CD14-positive monocyte (primary cell): ENCODE measurements around the gene MOB1B. TPM values are rescaled to one million over a fixed set of nuclear protein-coding genes. Genes with fewer than 3 reads are reported as not detected.
"Not testable (repeated sequence)": the region's sequence is repeated elsewhere in the genome, so short reads cannot be mapped to it uniquely, and the experiment has no call there.

Source experiments
- DNase-seq, 3 donors: peaks; one replicate each; pipeline ENCODE4 v3.0.0-alpha.2; 2011 to 2022
- H2AFZ ChIP-seq: 2 replicates; pipeline ENCODE4 v1.6.0; 2012; ENCODE audit warnings: mild to moderate bottlenecking, low read depth, low read length, inconsistent platforms; ENCODE audit not compliant: insufficient read depth, poor library complexity, severe bottlenecking
- H3K27ac ChIP-seq, 2 donors: 1 replicate in 1 of 2; 2 replicates in 1 of 2; pipeline ENCODE4 v1.5.1; 2012 to 2013; ENCODE audit warnings: low read length in 2 of 2, control low read depth in 1 of 2, inconsistent platforms in 1 of 2, low read depth in 1 of 2, mild to moderate bottlenecking in 1 of 2
- H3K27me3 ChIP-seq, 2 donors: one replicate each; pipeline versions ENCODE4 v1.6.0 to v1.6.1; 2011 to 2013; ENCODE audit warnings: low read length in 2 of 2; ENCODE audit not compliant: control insufficient read depth in 2 of 2, insufficient read depth in 2 of 2
- H3K36me3 ChIP-seq, 2 donors: replicated peaks in 1 of 2; 1 replicate in 1 of 2; 2 replicates in 1 of 2; pipeline versions ENCODE4 v1.5.1 to v1.6.1; 2012 to 2013; ENCODE audit warnings: low read length in 2 of 2, control low read depth in 1 of 2, inconsistent platforms in 1 of 2, mild to moderate bottlenecking in 1 of 2; ENCODE audit not compliant: insufficient read depth in 2 of 2, control insufficient read depth in 1 of 2
- H3K4me1 ChIP-seq, 2 donors: 1 replicate in 1 of 2; 2 replicates in 1 of 2; pipeline versions ENCODE4 v1.5.1 to v1.6.1; 2012 to 2013; ENCODE audit warnings: low read length in 2 of 2, control low read depth in 1 of 2, inconsistent platforms in 1 of 2, mild to moderate bottlenecking in 1 of 2, moderate library complexity in 1 of 2; ENCODE audit not compliant: insufficient read depth in 2 of 2, control insufficient read depth in 1 of 2
- H3K4me2 ChIP-seq: replicated peaks from 2 replicates; pipeline ENCODE3; 2012; ENCODE audit warnings: low read length, moderate library complexity, mild to moderate bottlenecking; ENCODE audit not compliant: poor library complexity, severe bottlenecking; ENCODE audit errors: extremely low read depth
- H3K4me3 ChIP-seq, 3 experiments: fragments of 200-600 bp in 1 of 3; sonication (generic) in 1 of 3; replicated peaks in 1 of 3; 1 replicate in 2 of 3; 2 replicates in 1 of 3; pipeline ENCODE4 v1.5.1; 2011 to 2013; ENCODE audit warnings: low read length in 3 of 3, mild to moderate bottlenecking in 3 of 3, control low read depth in 2 of 3, low read depth in 2 of 3, inconsistent platforms in 1 of 3, moderate library complexity in 1 of 3
- H3K79me2 ChIP-seq: 2 replicates; pipeline ENCODE4 v1.6.0; 2012; ENCODE audit warnings: mild to moderate bottlenecking, control low read depth, inconsistent platforms, low read length, moderate library complexity; ENCODE audit not compliant: insufficient read depth
- H3K9ac ChIP-seq: 2 replicates; pipeline ENCODE4 v1.6.0; 2017; ENCODE audit warnings: low read length, mild to moderate bottlenecking; ENCODE audit not compliant: insufficient read depth, poor library complexity, severe bottlenecking
- H3K9me3 ChIP-seq, 2 donors: replicated peaks in 1 of 2; 1 replicate in 1 of 2; 2 replicates in 1 of 2; pipeline versions ENCODE4 v1.5.1 to v1.6.1; 2012 to 2013; ENCODE audit warnings: low read length in 2 of 2, control low read depth in 1 of 2; ENCODE audit not compliant: control insufficient read depth in 1 of 2, insufficient read depth in 1 of 2
- H4K20me1 ChIP-seq: 2 replicates; pipeline ENCODE4 v1.6.0; 2012; ENCODE audit warnings: mild to moderate bottlenecking, low read length, control low read depth, moderate library complexity; ENCODE audit not compliant: insufficient read depth
- H3K27ac Mint-ChIP-seq, 7 donors: one replicate each; pipeline ENCODE4 v1.8.0; 2020; ENCODE audit warnings: mild to moderate bottlenecking in 7 of 7, mixed read lengths in 7 of 7, moderate library complexity in 6 of 7, inconsistent platforms in 2 of 7
- H3K27me3 Mint-ChIP-seq, 3 donors: one replicate each; pipeline ENCODE4 v1.8.0; 2021 to 2022; ENCODE audit warnings: low read depth in 3 of 3, mild to moderate bottlenecking in 3 of 3, mixed read lengths in 3 of 3, moderate library complexity in 3 of 3, inconsistent platforms in 1 of 3
- H3K36me3 Mint-ChIP-seq, 2 donors: one replicate each; pipeline ENCODE4 v1.8.0; 2020; ENCODE audit warnings: mixed read lengths in 2 of 2, inconsistent platforms in 1 of 2, mild to moderate bottlenecking in 1 of 2
- H3K4me1 Mint-ChIP-seq: one replicate; pipeline ENCODE4 v1.8.0; 2020; ENCODE audit warnings: mild to moderate bottlenecking, mixed read lengths
- H3K4me3 Mint-ChIP-seq, 2 donors: one replicate each; pipeline ENCODE4 v1.8.0; 2020; ENCODE audit warnings: mild to moderate bottlenecking in 2 of 2, mixed read lengths in 2 of 2, moderate library complexity in 1 of 2
- H3K9me3 Mint-ChIP-seq, 7 donors: one replicate each; pipeline ENCODE4 v1.8.0; 2020 to 2022; ENCODE audit warnings: mixed read lengths in 7 of 7, mild to moderate bottlenecking in 6 of 7, moderate library complexity in 6 of 7, inconsistent platforms in 2 of 7
- WGBS: methylation state at CpG from one replicate; pipeline ENCODE4 v1.1.5; 2013; ENCODE audit warnings: missing lambda C conversion rate; ENCODE audit not compliant: insufficient coverage; 5-methylcytosine and 5-hydroxymethylcytosine counted together
- intact Hi-C, 2 donors: fragments of 100-400 bp; cut with micrococcal nuclease; formaldehyde crosslinking; loops; one replicate each; pipeline versions ENCODE4 v1.15.0 to v1.15.1; 2023
- polyA plus RNA-seq, 3 donors: library from polyadenylated mRNA; depleted of rRNA in 1 of 3; unstranded in 2 of 3; stranded (reverse) in 1 of 3; fragments of 300-500 nt in 2 of 3; fragments of >200 nt in 1 of 3; fragmentation: Illumina TruSeq in 2 of 3; gene quantifications; 1 replicate in 2 of 3; 2 replicates in 1 of 3; pipeline ENCODE4 v1.2.3, GENCODE V29; 2012 to 2021
- TF ChIP-seq, protein P1 (sequence below): fragments of 200-600 bp; IDR thresholded peaks from one replicate; pipeline ENCODE4 v1.8.0; 2022; ENCODE audit warnings: antibody characterized with exemption, mild to moderate bottlenecking

The MOB1B gene
- polyA plus RNA-seq, 3 donors = 3.9 to 10.7 (median 7.0) TPM

DNA sequence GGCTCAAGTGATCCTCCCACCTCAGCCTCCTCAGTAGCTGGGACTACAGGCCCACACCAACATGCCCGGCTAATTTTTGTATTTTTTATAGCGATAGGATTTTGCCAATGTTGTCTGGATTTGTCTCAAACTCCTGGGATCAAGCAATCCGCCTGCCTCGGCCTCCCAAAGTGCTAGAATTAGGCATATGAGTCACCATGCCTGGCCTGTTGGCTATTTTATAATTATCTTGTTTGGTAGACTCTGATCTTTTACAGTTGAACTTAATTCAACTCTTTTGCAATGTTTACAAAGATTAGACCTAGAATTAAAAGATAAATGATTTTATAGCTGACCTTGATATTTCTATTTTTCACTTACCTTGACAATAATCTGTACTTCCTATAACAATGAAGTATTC, 109.3 kb downstream of the MOB1B start:
- H3K79me2 ChIP-seq = peaks cover 59% of the 10 kb centered on the region
- H3K9me3 Mint-ChIP-seq = peaks cover 0 to 9% (median 3%) of the 10 kb centered on the region in 7 donors
- no peak overlapping the region for H3K4me2 ChIP-seq
- H3K4me1 Mint-ChIP-seq = peaks cover 5% of the 10 kb centered on the region
- H3K36me3 Mint-ChIP-seq = peaks cover 21 to 41% of the 10 kb centered on the region in 2 donors
- H3K36me3 ChIP-seq = peaks cover 10 to 19% of the 10 kb centered on the region in 2 donors
- H3K4me3 ChIP-seq = no peak overlapping the region
- no peaks in the 10 kb centered on the region for H3K27me3 ChIP-seq
- no peak overlapping the region for H3K9ac ChIP-seq
- peaks cover 22% of the 10 kb centered on the region for H4K20me1 ChIP-seq
- no peak for DNase-seq
- intact Hi-C loops = no loop called here
- H3K27ac ChIP-seq = no peak overlapping the region
- no peak overlapping the region for H2AFZ ChIP-seq
- no peaks in the 10 kb centered on the region for H3K9me3 ChIP-seq
- peaks cover 2 to 5% of the 10 kb centered on the region in 2 donors for H3K4me1 ChIP-seq
- TF ChIP-seq, protein P1, sequence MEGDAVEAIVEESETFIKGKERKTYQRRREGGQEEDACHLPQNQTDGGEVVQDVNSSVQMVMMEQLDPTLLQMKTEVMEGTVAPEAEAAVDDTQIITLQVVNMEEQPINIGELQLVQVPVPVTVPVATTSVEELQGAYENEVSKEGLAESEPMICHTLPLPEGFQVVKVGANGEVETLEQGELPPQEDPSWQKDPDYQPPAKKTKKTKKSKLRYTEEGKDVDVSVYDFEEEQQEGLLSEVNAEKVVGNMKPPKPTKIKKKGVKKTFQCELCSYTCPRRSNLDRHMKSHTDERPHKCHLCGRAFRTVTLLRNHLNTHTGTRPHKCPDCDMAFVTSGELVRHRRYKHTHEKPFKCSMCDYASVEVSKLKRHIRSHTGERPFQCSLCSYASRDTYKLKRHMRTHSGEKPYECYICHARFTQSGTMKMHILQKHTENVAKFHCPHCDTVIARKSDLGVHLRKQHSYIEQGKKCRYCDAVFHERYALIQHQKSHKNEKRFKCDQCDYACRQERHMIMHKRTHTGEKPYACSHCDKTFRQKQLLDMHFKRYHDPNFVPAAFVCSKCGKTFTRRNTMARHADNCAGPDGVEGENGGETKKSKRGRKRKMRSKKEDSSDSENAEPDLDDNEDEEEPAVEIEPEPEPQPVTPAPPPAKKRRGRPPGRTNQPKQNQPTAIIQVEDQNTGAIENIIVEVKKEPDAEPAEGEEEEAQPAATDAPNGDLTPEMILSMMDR = no peak
- H3K27me3 Mint-ChIP-seq = no peaks in the 10 kb centered on the region
- WGBS = no CpG with 5 or more reads among the region's 4 CpGs
- no peak overlapping the region for H3K4me3 Mint-ChIP-seq
- peak overlapping the region in 3 of 7 donors; percentile 6 to 80 (median 21) for H3K27ac Mint-ChIP-seq

DNA sequence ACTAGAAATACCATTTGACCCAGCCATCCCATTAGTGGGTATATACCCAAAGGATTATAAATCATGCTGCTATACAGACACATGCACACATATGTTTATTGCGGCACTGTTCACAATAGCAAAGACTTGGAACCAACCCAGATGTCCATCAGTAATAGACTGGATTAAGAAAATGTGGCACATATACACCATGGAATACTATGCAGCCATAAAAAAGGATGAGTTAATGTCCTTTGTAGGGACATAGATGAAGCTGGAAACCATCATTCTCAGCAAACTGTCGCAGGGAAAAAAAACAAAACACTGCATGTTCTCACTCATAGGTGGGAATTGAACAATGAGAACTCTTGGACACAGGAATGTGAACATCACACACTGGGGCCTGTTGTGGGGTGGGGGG, 115.2 kb downstream of the MOB1B start:
- H3K27me3 Mint-ChIP-seq, H3K27ac ChIP-seq, DNase-seq, H3K4me1 Mint-ChIP-seq, H3K9me3 Mint-ChIP-seq, intact Hi-C loops, H3K9ac ChIP-seq, H3K4me1 ChIP-seq, H3K4me3 ChIP-seq, H3K4me2 ChIP-seq, H3K9me3 ChIP-seq, H2AFZ ChIP-seq, H3K4me3 Mint-ChIP-seq, H3K27ac Mint-ChIP-seq, H3K27me3 ChIP-seq: not testable (repeated sequence)
- no CpG with 5 or more reads among the region's 2 CpGs for WGBS
- Histone ChIP-seq H4K20me1 (peaks cover 11% of the 10 kb centered on the region), H3K36me3 (peaks cover 1 to 16% of the 10 kb centered on the region in 2 donors), H3K79me2 (peaks cover 50% of the 10 kb centered on the region)
- H3K36me3 Mint-ChIP-seq = peaks cover 14 to 21% of the 10 kb centered on the region in 2 donors
